H1 (cell line): ENCODE data around the gene MACROD2. TPM values are rescaled to one million over a fixed set of nuclear protein-coding genes. Genes with fewer than 3 reads are reported as not detected.

Source experiments
- CTCF ChIA-PET: fragments of 300-600 bp; sonication (Branson Sonifier 250); formaldehyde crosslinking; loops from one replicate; lab custom pipeline; 2021; ENCODE audit not compliant: partially characterized antibody; lab: Charles Lee
- POLR2A ChIA-PET: fragments of 300-600 bp; sonication (Branson Sonifier 250); formaldehyde crosslinking; loops from one replicate; lab custom pipeline; 2021; ENCODE audit warnings: inconsistent platforms; ENCODE audit not compliant: partially characterized antibody; lab: Charles Lee
- DNase-seq, 2 experiments: peaks; one replicate each; pipeline versions ENCODE4 v3.0.0 to v3.0.0-alpha.2; 2010 to 2022; ENCODE audit warnings: low spot score in 2 of 2, low read depth in 1 of 2, mixed read lengths in 1 of 2
- FAIRE-seq: peaks from 2 replicates; lab custom pipeline; 2011; peaks lifted over from hg19 to GRCh38; lab: Jason Lieb, UNC
- H2AFZ ChIP-seq: 2 replicates; pipeline ENCODE4 v1.8.1; 2012; ENCODE audit warnings: low read length, inconsistent platforms
- H2AK5ac ChIP-seq: 2 replicates; pipeline ENCODE4 v1.6.1; 2013; ENCODE audit warnings: low read depth, low read length
- H2BK120ac ChIP-seq: replicated peaks from 2 replicates; pipeline ENCODE3; 2013; ENCODE audit warnings: low read depth, low read length, inconsistent platforms
- H2BK12ac ChIP-seq: 2 replicates; pipeline ENCODE4 v1.6.1; 2013; ENCODE audit warnings: low read depth, low read length
- H2BK15ac ChIP-seq: 2 replicates; pipeline ENCODE4 v1.6.1; 2013; ENCODE audit warnings: low read length
- H2BK20ac ChIP-seq: 2 replicates; pipeline ENCODE4 v1.6.1; 2013; ENCODE audit warnings: low read length
- H2BK5ac ChIP-seq: 2 replicates; pipeline ENCODE4 v1.6.1; 2013; ENCODE audit warnings: low read depth, low read length
- H3K14ac ChIP-seq: 2 replicates; pipeline ENCODE4 v1.6.1; 2013; ENCODE audit warnings: inconsistent platforms; ENCODE audit not compliant: insufficient read length
- H3K18ac ChIP-seq: 2 replicates; pipeline ENCODE4 v1.6.1; 2013; ENCODE audit warnings: low read length; ENCODE audit errors: extremely low read depth
- H3K23ac ChIP-seq: 2 replicates; pipeline ENCODE4 v1.6.1; 2013; ENCODE audit warnings: inconsistent platforms; ENCODE audit not compliant: insufficient read length
- H3K23me2 ChIP-seq: 2 replicates; pipeline ENCODE4 v1.6.1; 2013; ENCODE audit warnings: low read depth, low read length
- H3K27ac ChIP-seq: 2 replicates; pipeline ENCODE4 v1.6.1; 2011; ENCODE audit warnings: low read depth, low read length, inconsistent platforms
- H3K27me3 ChIP-seq, 4 experiments: replicated peaks in 1 of 4; 1 replicate in 1 of 4; 2 replicates in 3 of 4; pipeline versions ENCODE4 v1.6.1 to v1.8.1; 2011 to 2013; ENCODE audit warnings: low read length in 3 of 4, mild to moderate bottlenecking in 3 of 4, inconsistent platforms in 2 of 4, mixed read lengths in 2 of 4, moderate library complexity in 1 of 4; ENCODE audit not compliant: control insufficient read depth in 3 of 4, insufficient read depth in 3 of 4; ENCODE audit errors: extremely low read depth in 1 of 4
- H3K36me3 ChIP-seq, 4 experiments: 2 replicates each; pipeline versions ENCODE4 v1.6.1 to v1.8.1; 2011 to 2013; ENCODE audit warnings: mild to moderate bottlenecking in 4 of 4, low read length in 3 of 4, moderate library complexity in 2 of 4, control low read depth in 1 of 4, inconsistent platforms in 1 of 4; ENCODE audit not compliant: insufficient read depth in 4 of 4, control insufficient read depth in 2 of 4
- H3K4ac ChIP-seq: replicated peaks from 2 replicates; pipeline ENCODE3; 2013; ENCODE audit warnings: low read length, low read depth, mixed read lengths, inconsistent platforms; ENCODE audit not compliant: insufficient read length
- H3K4me1 ChIP-seq, 4 experiments: replicated peaks in 1 of 4; 1 replicate in 1 of 4; 2 replicates in 3 of 4; pipeline versions ENCODE4 v1.6.1 to v1.8.1; 2011 to 2013; ENCODE audit warnings: low read length in 3 of 4, inconsistent platforms in 2 of 4, mixed read lengths in 1 of 4; ENCODE audit not compliant: insufficient read depth in 4 of 4, control insufficient read depth in 3 of 4
- H3K4me2 ChIP-seq, 2 experiments: 2 replicates each; pipeline versions ENCODE4 v1.6.1 to v1.8.1; 2011 to 2013; ENCODE audit warnings: low read depth in 2 of 2, low read length in 2 of 2, control low read depth in 1 of 2, inconsistent platforms in 1 of 2, mild to moderate bottlenecking in 1 of 2; ENCODE audit not compliant: insufficient read depth in 1 of 2
- H3K4me3 ChIP-seq, 4 experiments: fragments of 200-600, 300-600 bp in 1 of 4; sonication (generic), shearing (Covaris generic), sonication (Bioruptor Twin) in 1 of 4; 2 replicates each; pipeline versions ENCODE4 v1.5.1 to v1.8.1; 2011 to 2016; ENCODE audit warnings: low read length in 4 of 4, low read depth in 3 of 4, control low read depth in 2 of 4, inconsistent platforms in 2 of 4, mild to moderate bottlenecking in 2 of 4, mixed read lengths in 1 of 4, moderate library complexity in 1 of 4; ENCODE audit not compliant: insufficient read depth in 2 of 4; ENCODE audit errors: extremely low read depth in 1 of 4
- H3K56ac ChIP-seq: replicated peaks from 2 replicates; pipeline ENCODE3; 2013; ENCODE audit warnings: low read depth, mild to moderate bottlenecking, mixed read lengths, low read length, inconsistent platforms; ENCODE audit not compliant: insufficient read length
- H3K79me1 ChIP-seq: 2 replicates; pipeline ENCODE4 v1.6.1; 2013; ENCODE audit warnings: low read depth, low read length, control low read depth
- H3K79me2 ChIP-seq, 2 experiments: 2 replicates each; pipeline versions ENCODE4 v1.6.1 to v1.8.1; 2012 to 2013; ENCODE audit warnings: low read length in 2 of 2, mild to moderate bottlenecking in 2 of 2, inconsistent platforms in 1 of 2; ENCODE audit not compliant: insufficient read depth in 2 of 2, control insufficient read depth in 1 of 2
- H3K9ac ChIP-seq, 4 experiments: replicated peaks in 1 of 4; 1 replicate in 1 of 4; 2 replicates in 3 of 4; pipeline versions ENCODE4 v1.6.1 to v1.8.1; 2011 to 2013; ENCODE audit warnings: low read depth in 3 of 4, low read length in 3 of 4, control low read depth in 2 of 4, mild to moderate bottlenecking in 2 of 4, moderate library complexity in 2 of 4, inconsistent platforms in 1 of 4; ENCODE audit errors: extremely low read depth in 1 of 4
- H3K9me3 ChIP-seq, 2 experiments: 2 replicates each; pipeline versions ENCODE4 v1.6.1 to v1.8.1; 2012 to 2013; ENCODE audit warnings: mild to moderate bottlenecking in 2 of 2, moderate library complexity in 2 of 2, control low read depth in 1 of 2, inconsistent platforms in 1 of 2, low read depth in 1 of 2, low read length in 1 of 2, mixed read lengths in 1 of 2; ENCODE audit not compliant: insufficient read depth in 2 of 2
- H4K20me1 ChIP-seq, 2 experiments: replicated peaks in 1 of 2; 2 replicates each; pipeline versions ENCODE3 to v1.8.1; 2011 to 2013; ENCODE audit warnings: inconsistent platforms in 2 of 2, low read length in 2 of 2, mild to moderate bottlenecking in 1 of 2; ENCODE audit not compliant: insufficient read depth in 2 of 2, control insufficient read depth in 1 of 2
- H4K5ac ChIP-seq: 2 replicates; pipeline ENCODE4 v1.6.1; 2013; ENCODE audit warnings: low read length, low read depth, mixed read lengths, inconsistent platforms; ENCODE audit not compliant: insufficient read length
- H4K8ac ChIP-seq: 2 replicates; pipeline ENCODE4 v1.8.0; 2013; ENCODE audit warnings: mild to moderate bottlenecking, moderate library complexity, low read length, inconsistent platforms; ENCODE audit not compliant: insufficient read depth; ENCODE audit errors: extremely low read depth
- H4K91ac ChIP-seq: replicated peaks from 2 replicates; pipeline ENCODE3; 2013; ENCODE audit warnings: low read length, mixed read lengths, inconsistent platforms; ENCODE audit not compliant: insufficient read length
- CBX5 ChIP-seq: fragments of 300-800, 300-1000 bp; sonication (generic); IDR thresholded peaks from 2 replicates; pipeline ENCODE4 v1.7.1; 2016; ENCODE audit warnings: antibody characterized with exemption, low read length, low read depth
- EGR1 ChIP-seq: IDR thresholded peaks from 2 replicates; pipeline ENCODE4 v1.6.1; 2011; ENCODE audit warnings: low read depth, low read length, borderline replicate concordance
- GABPA ChIP-seq: IDR thresholded peaks from 2 replicates; pipeline ENCODE4 v1.6.1; 2011; ENCODE audit warnings: mild to moderate bottlenecking, low read length, moderate library complexity, borderline replicate concordance; ENCODE audit not compliant: insufficient read depth
- JUND ChIP-seq: IDR thresholded peaks from 2 replicates; pipeline ENCODE4 v1.6.1; 2011; ENCODE audit warnings: mild to moderate bottlenecking, improper control_type of control experiment, low read length
- RXRA ChIP-seq: IDR thresholded peaks from 2 replicates; pipeline ENCODE4 v1.6.1; 2011; ENCODE audit warnings: low read depth, mild to moderate bottlenecking, low read length, moderate library complexity; ENCODE audit not compliant: insufficient read depth
- SIX5 ChIP-seq: IDR thresholded peaks from 2 replicates; pipeline ENCODE4 v1.6.1; 2011; ENCODE audit warnings: mild to moderate bottlenecking, low read depth, low read length
- SUZ12 ChIP-seq: fragments of 200-600 bp; sonication (generic); IDR thresholded peaks from 2 replicates; pipeline ENCODE4 v1.6.1; 2012; ENCODE audit warnings: mild to moderate bottlenecking, inconsistent platforms, low read length, moderate library complexity, mixed read lengths
- WGBS, 2 experiments: shearing (Covaris generic) in 1 of 2; methylation state at CpG; one replicate each; pipeline versions ENCODE4 v1.1.6 to v1.1.7; 2013 to 2015; ENCODE audit warnings: low lambda C conversion rate in 2 of 2, mixed read lengths in 2 of 2, inconsistent platforms in 1 of 2, low coverage in 1 of 2, missing lambda C conversion rate in 1 of 2; ENCODE audit not compliant: insufficient replicate concordance in 2 of 2, insufficient coverage in 1 of 2, insufficient read length in 1 of 2; ENCODE audit errors: extremely low coverage in 1 of 2, missing lambda C conversion rate in 1 of 2; 5-methylcytosine and 5-hydroxymethylcytosine counted together
- polyA plus RNA-seq, 7 experiments: library from polyadenylated mRNA; depleted of rRNA in 3 of 7; stranded (reverse) in 5 of 7; unstranded in 2 of 7; fragments of >200 nt in 5 of 7; fragments of 200-250 nt in 2 of 7; gene quantifications; 1 replicate in 5 of 7; 2 replicates in 1 of 7; 4 replicates in 1 of 7; pipeline versions ENCODE4 v1.2.1 to v1.2.3, GENCODE V29; 2011 to 2013; ENCODE audit warnings: missing spikeins in 2 of 7, mixed read lengths in 2 of 7
- total RNA-seq: library from RNA; stranded (reverse); fragmentation: NEBNext Ultra II Directional; extraction: Animal tissue kit (Norgen Biotek cat#: 25700); gene quantifications from 2 replicates; pipeline ENCODE4 v1.2.1, GENCODE V29; 2021
- TF ChIP-seq, protein P1 (sequence below): IDR thresholded peaks from 2 replicates; pipeline ENCODE4 v1.6.1; 2012; ENCODE audit warnings: low read length, inconsistent platforms

Gene MACROD2
- total and polyA plus RNA-seq, 2 of the 8 experiments (the other 6 are each of a cell fraction or from before 2014, with no cell fraction given): 0.70 to 3.9 TPM

DNA sequence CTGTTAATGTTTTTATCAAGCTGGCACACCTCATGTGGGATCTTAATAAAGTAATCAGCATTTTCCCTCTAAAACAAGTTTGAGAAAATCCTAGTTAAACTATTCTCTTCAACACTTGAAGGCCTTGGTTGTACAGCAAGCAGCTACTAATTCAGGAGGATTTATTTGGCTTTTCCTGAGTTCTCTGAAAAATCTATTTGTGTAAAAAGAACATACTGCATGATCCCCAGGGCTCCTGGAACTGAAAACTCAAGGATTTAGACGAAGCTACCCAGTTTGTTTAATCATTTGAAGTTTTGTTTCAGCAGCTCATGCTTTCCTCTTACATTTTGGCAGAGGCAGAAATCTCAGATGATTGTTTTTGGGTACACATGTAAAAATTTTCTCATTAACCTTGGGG lies 651.7 kb downstream of the MACROD2 start:
- ChIA-PET CTCF (interaction anchor here (0.9 kb wide), 1 partner anchor 21 kb away, joined by 3 read pairs; no protein-coding TSS in a partner anchor), POLR2A (no interaction called here)
- TF ChIP-seq SIX5 (no peak), RXRA (no peak), EGR1 (no peak), GABPA (no peak), CBX5 (no peak), JUND (no peak), SUZ12 (no peak)
- TF ChIP-seq, protein P1, sequence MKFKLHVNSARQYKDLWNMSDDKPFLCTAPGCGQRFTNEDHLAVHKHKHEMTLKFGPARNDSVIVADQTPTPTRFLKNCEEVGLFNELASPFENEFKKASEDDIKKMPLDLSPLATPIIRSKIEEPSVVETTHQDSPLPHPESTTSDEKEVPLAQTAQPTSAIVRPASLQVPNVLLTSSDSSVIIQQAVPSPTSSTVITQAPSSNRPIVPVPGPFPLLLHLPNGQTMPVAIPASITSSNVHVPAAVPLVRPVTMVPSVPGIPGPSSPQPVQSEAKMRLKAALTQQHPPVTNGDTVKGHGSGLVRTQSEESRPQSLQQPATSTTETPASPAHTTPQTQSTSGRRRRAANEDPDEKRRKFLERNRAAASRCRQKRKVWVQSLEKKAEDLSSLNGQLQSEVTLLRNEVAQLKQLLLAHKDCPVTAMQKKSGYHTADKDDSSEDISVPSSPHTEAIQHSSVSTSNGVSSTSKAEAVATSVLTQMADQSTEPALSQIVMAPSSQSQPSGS: no peak

More for the DNA sequence above, 651.7 kb downstream of the MACROD2 start:
- Histone ChIP-seq H2BK120ac (no peak overlapping the region), H3K4me1 (no peaks in the 10 kb centered on the region), H3K9ac (no peak overlapping the region), H2AFZ (no peak overlapping the region), H3K9me3 (no peaks in the 10 kb centered on the region), H4K91ac (no peak overlapping the region), H3K79me2 (no peaks in the 10 kb centered on the region), H3K23me2 (no peaks in the 10 kb centered on the region), H3K27me3 (no peaks in the 10 kb centered on the region), H3K56ac (no peak overlapping the region), H2BK5ac (no peak overlapping the region), H3K4ac (no peak overlapping the region), H2AK5ac (no peak overlapping the region), H2BK20ac (no peak overlapping the region), H3K36me3 (no peaks in the 10 kb centered on the region), H4K8ac (no peak overlapping the region), H3K4me2 (no peak overlapping the region), H2BK15ac (no peak overlapping the region), H2BK12ac (no peak overlapping the region), H3K14ac (no peak overlapping the region), H4K20me1 (no peaks in the 10 kb centered on the region), H3K27ac (no peak overlapping the region), H3K4me3 (no peak overlapping the region), H3K79me1 (no peaks in the 10 kb centered on the region), H3K23ac (no peak overlapping the region), H4K5ac (no peak overlapping the region), H3K18ac (no peak overlapping the region)
- DNase-seq (no peak), FAIRE-seq (no peak)
- WGBS, 2 experiments: 85% methylated on average over 1 of the region's 1 CpG; no CpG with 5 or more reads in 1 of the 2 experiments
